GM19395 (cell line): ENCODE measurements around the gene OTOA.
"Not testable (repeated sequence)": the region's sequence is repeated elsewhere in the genome, so short reads cannot be mapped to it uniquely, and the experiment has no call there.

Experiments
- ATAC-seq: cut with Tn5 transposase; IDR thresholded peaks from one replicate; pipeline ENCODE4 v1.9.1; 2021; ENCODE audit warnings: mild to moderate bottlenecking, moderate library complexity; ENCODE audit not compliant: unreplicated experiment

Gene OTOA

GRCh38 chr16:21717608-21718007 is 53.8 kb downstream of the OTOA start:
- ATAC-seq: no peak

GRCh38 chr16:21719283-21719682 is 55.5 kb downstream of the OTOA start:
- no peak for ATAC-seq

GRCh38 chr16:21720533-21720932 is 56.8 kb downstream of the OTOA start:
- ATAC-seq: no peak

- ATAC-seq: no peak
These were observed 59.1 kb downstream of the OTOA start for GRCh38 chr16:21722771-21723455.

- no peak for ATAC-seq
These were observed 59.8 kb downstream of the OTOA start for GRCh38 chr16:21723532-21723931.

- ATAC-seq: no peak
These were observed 63.6 kb downstream of the OTOA start for GRCh38 chr16:21727344-21727743.

GRCh38 chr16:21731233-21731632 is 67.5 kb downstream of the OTOA start:
- not testable (repeated sequence) for ATAC-seq

- ATAC-seq: not testable (repeated sequence)
These were observed 76.9 kb downstream of the OTOA start for GRCh38 chr16:21740637-21741036.

GRCh38 chr16:21756192-21757079 is 92.7 kb downstream of the OTOA start:
- not testable (repeated sequence) for ATAC-seq

- peak; percentile 62 for ATAC-seq
These were observed 93.4 kb downstream of the OTOA start for GRCh38 chr16:21757080-21757671.

- not testable (repeated sequence) for ATAC-seq
These were observed 104.5 kb downstream of the OTOA start for GRCh38 chr16:21768280-21768679.

- not testable (repeated sequence) for ATAC-seq
These were observed 105.0 kb downstream of the OTOA start for GRCh38 chr16:21768810-21769209.

GRCh38 chr16:21769284-21769683 is 105.5 kb downstream of the OTOA start:
- ATAC-seq: not testable (repeated sequence)

- not testable (repeated sequence) for ATAC-seq
These were observed 106.8 kb downstream of the OTOA start for GRCh38 chr16:21770584-21770983.

GRCh38 chr16:21772547-21773206 is 108.9 kb downstream of the OTOA start:
- not testable (repeated sequence) for ATAC-seq

- ATAC-seq: not testable (repeated sequence)
These were observed 109.4 kb downstream of the OTOA start for GRCh38 chr16:21773207-21773553.

- not testable (repeated sequence) for ATAC-seq
These were observed 116.8 kb downstream of the OTOA start for GRCh38 chr16:21780525-21780924.

GRCh38 chr16:21790506-21790905 is 126.7 kb downstream of the OTOA start:
- not testable (repeated sequence) for ATAC-seq

- ATAC-seq: not testable (repeated sequence)
These were observed 129.5 kb downstream of the OTOA start for GRCh38 chr16:21793310-21793709.

- ATAC-seq: not testable (repeated sequence)
These were observed 134.8 kb downstream of the OTOA start for GRCh38 chr16:21798601-21799000.
